GM19023 (cell line): Measurements from ENCODE around the gene TESK2.

Experiments used
- ATAC-seq: cut with Tn5 transposase; IDR thresholded peaks from one replicate; pipeline ENCODE4 v1.9.1; 2021; ENCODE audit warnings: mild to moderate bottlenecking, moderate library complexity; ENCODE audit not compliant: unreplicated experiment

TESK2 gene

DNA sequence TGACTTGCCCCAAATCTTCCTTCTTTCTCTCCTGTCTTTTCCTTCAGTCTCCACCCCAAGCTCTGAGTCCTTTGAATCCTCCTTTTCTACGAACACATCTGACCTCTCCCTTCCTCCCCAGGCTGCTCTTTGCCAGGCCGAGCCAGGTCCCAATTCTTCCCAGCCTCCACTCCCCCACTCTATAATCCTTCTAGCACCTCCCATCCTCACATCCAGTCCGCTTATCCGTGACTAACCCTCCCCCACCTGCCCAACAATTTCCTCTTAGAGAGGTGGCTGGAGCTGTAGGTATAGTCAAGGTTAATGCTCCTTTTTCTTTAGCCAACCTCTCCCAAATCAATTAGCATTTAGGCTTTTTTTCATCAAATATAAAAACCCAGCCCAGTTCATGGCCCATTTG is 173.8 kb downstream of the TESK2 start:
- ATAC-seq, result no peak

DNA sequence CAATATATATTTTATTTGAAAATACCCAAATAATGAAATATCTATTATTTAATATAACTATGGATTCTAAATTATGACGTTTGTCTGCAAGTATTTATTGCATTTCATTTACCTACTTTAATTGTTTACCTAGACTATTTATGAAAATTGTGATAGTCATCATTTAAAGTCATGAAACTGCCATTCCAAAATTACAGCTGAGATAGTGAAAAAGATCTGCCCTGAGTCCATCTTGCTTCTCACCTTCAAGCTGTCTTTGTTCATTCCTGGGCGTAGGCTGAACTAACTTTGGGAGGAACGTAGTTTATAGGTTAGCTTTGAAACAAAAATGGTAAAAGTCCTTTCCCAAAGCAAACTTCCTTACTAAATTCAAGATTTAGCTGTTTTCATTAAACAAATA is 176.7 kb downstream of the TESK2 start:
- ATAC-seq, result no peak

DNA sequence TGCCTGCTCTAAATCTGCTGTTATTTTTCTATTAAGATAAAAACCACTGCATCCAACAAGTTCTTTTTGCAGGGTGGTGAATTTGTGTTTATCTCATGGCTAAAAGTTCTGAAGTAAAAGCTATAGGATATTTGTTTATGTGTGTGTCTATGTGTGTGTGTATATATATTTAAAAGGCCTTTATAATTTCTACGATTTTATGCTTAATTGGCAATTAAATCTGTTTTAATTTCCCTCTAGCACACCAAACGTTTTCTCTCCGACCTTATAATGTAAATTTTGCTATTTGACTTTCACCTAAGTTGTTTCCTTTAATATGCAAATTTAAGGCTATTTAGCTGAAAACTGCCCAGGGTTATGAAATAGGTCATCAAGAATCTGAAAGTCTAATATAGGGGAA is 184.1 kb downstream of the TESK2 start:
- ATAC-seq, result no peak

GRCh38 chr1:45306319-45306718 is 184.6 kb downstream of the TESK2 start:
- ATAC-seq, result no peak

- ATAC-seq, result no peak
These were observed 185.7 kb downstream of the TESK2 start for GRCh38 chr1:45305231-45305630.

GRCh38 chr1:45304311-45305081 is 186.5 kb downstream of the TESK2 start:
- ATAC-seq, result peak; percentile 5

DNA sequence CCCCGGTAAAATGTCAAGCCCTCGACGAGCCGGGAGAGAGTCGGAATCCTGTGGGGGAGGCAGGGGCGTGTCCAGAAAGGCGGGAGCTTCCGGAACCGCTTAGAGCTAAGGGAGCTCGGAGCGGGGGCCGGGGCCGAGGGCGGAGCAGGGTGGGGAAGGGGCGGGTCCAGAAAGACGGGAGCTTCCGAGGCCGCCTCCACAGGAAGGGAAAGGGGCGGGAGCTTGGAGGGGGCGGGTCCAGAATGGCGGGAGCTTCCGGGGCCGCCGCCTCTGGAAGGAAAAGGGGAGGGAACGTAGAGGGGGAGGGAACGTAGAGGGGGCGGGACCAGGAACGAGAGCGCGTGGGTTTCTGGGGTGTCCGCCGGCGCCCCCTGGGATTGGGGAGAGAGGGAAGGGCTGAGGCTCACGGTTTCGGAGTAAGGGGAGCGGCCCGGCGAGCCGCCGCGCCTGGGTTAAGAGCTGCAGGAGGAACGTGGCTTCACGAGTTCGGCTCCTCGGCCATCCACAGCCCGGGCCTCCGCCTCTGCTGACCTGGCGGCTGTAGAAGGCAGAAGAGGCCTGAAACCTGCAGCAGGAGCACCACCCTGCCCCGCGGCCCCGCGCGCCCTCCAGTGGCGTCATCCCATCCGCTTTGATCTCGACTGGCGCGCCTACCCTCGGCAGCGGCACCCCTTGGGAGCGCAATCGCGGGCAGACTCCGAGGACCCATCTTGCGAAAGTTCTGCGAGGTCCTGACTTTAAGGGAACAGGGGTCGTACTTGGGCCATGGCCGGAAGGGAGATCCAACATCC is 187.2 kb downstream of the TESK2 start:
- peak; percentile 73 for ATAC-seq

GRCh38 chr1:45302505-45303150 is 188.3 kb downstream of the TESK2 start:
- no peak for ATAC-seq

DNA sequence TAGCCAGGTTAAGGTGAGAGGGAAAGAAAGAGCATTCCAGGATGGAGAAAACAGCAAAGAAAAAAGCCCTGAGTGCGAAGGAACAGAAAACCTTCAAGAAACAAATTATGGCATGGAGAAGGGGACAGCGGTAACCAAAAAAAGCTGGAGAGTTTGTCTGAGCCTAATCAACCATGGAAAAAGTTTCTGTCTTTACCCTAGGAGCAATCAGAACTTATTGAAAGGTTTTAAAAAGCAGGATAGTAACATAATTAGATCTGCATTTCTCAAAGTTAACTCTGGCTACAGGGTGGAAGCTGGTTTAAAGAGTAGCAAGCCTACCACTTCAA is 190.3 kb downstream of the TESK2 start:
- no peak for ATAC-seq

DNA sequence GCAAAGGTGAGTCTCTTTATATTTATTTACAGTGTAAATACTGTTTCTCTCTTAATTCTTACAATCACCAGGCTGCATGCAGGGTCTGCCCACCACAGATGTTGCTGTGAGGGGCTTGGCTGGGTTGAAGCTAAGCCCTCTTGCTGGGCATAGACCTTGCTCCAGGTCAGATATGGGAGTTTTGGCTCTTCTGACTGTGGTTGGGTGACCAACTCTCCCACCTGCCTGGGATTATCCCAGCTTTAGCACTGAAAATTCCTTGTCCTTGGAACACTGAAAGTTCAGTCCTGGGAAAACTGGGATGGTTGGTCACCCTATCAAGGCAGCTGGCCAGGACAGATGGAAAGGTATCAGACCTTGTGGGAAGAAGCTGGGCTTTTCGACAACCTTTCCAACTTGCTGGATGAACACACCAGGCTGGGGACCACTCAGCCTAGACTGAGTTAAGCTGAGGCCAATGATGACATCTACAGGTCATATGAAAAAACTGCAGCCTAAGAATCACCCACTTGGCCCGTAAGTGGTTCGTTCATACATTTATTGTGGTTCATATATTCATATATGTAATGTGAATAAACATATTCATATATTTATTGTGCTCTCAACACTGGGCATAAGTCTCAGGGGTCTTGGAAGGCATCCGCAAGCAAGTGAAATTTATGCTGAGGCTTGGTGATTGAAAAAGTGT is 190.8 kb downstream of the TESK2 start:
- ATAC-seq, result no peak

DNA sequence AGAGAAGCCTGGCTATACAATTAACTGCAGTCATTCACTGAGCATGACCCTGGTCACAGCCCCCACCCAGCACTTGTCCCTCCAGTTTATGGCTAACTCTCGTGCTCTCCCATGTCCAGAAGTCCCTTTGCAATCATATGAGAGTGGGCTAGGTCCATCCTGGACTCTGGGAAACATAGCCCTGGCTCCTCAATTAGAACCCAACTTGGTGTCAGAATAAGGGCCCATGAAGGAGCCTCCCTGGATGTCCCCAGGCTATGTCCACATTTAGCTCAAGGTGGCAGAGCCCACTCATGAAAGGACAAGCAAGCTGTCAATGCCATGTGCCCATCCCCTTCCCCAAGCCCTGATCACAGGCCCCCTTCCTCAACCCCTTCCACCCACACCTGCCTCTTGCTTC is 191.7 kb downstream of the TESK2 start:
- ATAC-seq, result no peak

DNA sequence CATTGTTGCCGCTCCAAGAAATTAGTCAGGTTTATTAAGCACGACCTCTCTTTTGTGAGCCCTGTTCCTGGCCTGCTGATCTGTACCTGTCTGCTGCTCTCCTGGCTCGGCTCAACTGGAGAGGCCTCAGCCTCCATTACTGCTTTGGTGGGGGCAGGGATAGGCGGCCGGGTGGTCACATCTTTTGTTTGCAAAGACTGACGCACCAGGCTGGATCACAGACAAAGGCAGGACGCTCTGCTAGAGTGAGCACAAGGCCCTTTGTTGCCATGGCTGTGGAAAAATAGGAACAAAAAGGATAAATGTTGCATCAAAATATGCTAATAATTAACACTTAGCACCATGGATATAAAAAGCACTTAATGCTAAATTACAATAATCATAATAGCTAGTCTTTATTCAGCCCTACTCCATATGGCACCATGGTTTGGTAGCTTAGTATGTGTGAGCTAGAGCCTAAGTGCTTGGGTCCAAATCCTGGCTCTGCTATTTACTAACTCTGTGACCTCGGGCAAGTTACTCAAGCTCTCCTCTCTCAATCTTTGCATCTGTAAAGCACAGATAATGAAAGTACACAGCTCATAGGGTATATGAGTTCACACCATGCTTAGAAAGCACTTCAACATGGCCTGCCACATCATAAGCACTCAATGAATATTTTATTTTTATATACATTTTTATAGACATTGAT is 193.2 kb downstream of the TESK2 start:
- no peak for ATAC-seq
